Heart left ventricle (tissue), 16 donors: ENCODE measurements around the gene CFAP54. TPM values are rescaled to one million over a fixed set of nuclear protein-coding genes. Genes with fewer than 3 reads are reported as not detected.

Experiments
- ATAC-seq, 4 donors: fragments of 200-7000 bp; cut with Tn5 transposase; one replicate each; pipeline ENCODE4 v1.9.1; 2020 to 2022; ENCODE audit warnings: moderate library complexity in 4 of 4, mild to moderate bottlenecking in 3 of 4, moderate number of reproducible peaks in 1 of 4
- DNase-seq, 5 donors: peaks; one replicate each; pipeline ENCODE4 v3.0.0-alpha.2; 2020
- H3K27ac ChIP-seq, 12 donors: fragments of 200-600 bp; sonication (generic) in 4 of 12; one replicate each; pipeline versions ENCODE4 v1.5.0 to v1.8.0; 2016 to 2022; ENCODE audit warnings: mild to moderate bottlenecking in 2 of 12
- H3K27me3 ChIP-seq, 9 donors: fragments of 200-600 bp; sonication (generic) in 2 of 9; one replicate each; pipeline versions ENCODE4 v1.5.1 to v1.8.0; 2016 to 2022; ENCODE audit warnings: mild to moderate bottlenecking in 3 of 9
- H3K36me3 ChIP-seq, 9 donors: fragments of 200-600 bp; sonication (generic) in 2 of 9; one replicate each; pipeline versions ENCODE4 v1.5.0 to v1.8.0; 2018 to 2022; ENCODE audit warnings: mild to moderate bottlenecking in 2 of 9
- H3K4me1 ChIP-seq, 12 donors: fragments of 200-600 bp; sonication (generic) in 4 of 12; one replicate each; pipeline versions ENCODE4 v1.5.0 to v1.8.0; 2016 to 2022; ENCODE audit warnings: mild to moderate bottlenecking in 3 of 12
- H3K4me3 ChIP-seq, 12 donors: fragments of 200-600 bp; sonication (generic) in 4 of 12; one replicate each; pipeline versions ENCODE4 v1.5.0 to v1.8.0; 2017 to 2022; ENCODE audit warnings: mild to moderate bottlenecking in 9 of 12, moderate library complexity in 4 of 12
- H3K9me3 ChIP-seq, 12 donors: fragments of 200-600 bp; sonication (generic) in 4 of 12; one replicate each; pipeline versions ENCODE4 v1.5.0 to v1.8.0; 2016 to 2022; ENCODE audit warnings: mild to moderate bottlenecking in 1 of 12
- POLR2A ChIP-seq, 2 donors: fragments of 450-650 bp; IDR thresholded peaks; one replicate each; pipeline ENCODE4 v1.6.1; 2017; ENCODE audit warnings: antibody characterized with exemption in 2 of 2, mild to moderate bottlenecking in 2 of 2, moderate library complexity in 2 of 2
- WGBS, 4 donors: extraction: QIAGEN DNeasy Blood & Tissue Kit in 2 of 4; methylation state at CpG; one replicate each; pipeline versions ENCODE4 v1.1.5 to v1.1.7; 2013 to 2018; 5-methylcytosine and 5-hydroxymethylcytosine counted together
- intact Hi-C, 10 donors: fragments of 100-400 bp; cut with DNase I; formaldehyde crosslinking; loops; one replicate each; pipeline versions ENCODE4 v1.11.1 to v1.14.2; 2022
- polyA plus RNA-seq, 2 donors: library from polyadenylated mRNA; stranded (reverse); fragments of 200-250 nt; gene quantifications; one replicate each; pipeline ENCODE4 v1.2.3, GENCODE V29; 2013
- total RNA-seq, 9 donors: library from RNA; depleted of rRNA in 2 of 9; stranded (reverse); fragments of >200 nt in 2 of 9; fragmentation: NEBNext Ultra II Directional in 3 of 9; extraction: Animal tissue kit (Norgen Biotek cat#: 25700) in 3 of 9; gene quantifications; one replicate each; pipeline versions ENCODE4 v1.1.0 to v1.2.4, GENCODE V29; 2016 to 2023
- TF ChIP-seq, protein P1 (sequence below), 12 donors: fragments of 200-600 bp; sonication (generic) in 4 of 12; IDR thresholded peaks; one replicate each; pipeline versions ENCODE4 v1.5.0 to v1.8.0; 2018 to 2022; ENCODE audit warnings: antibody characterized with exemption in 12 of 12, mild to moderate bottlenecking in 5 of 12
- donor health status: ischemic (EF 13 %, LVEDD 7.1; RV severe dilation, severe dysfunction).
- donor health status: healthy with polysubstance abuse.
- donor health status: DM: no; HTN: yes; CAD: no.
- donor health status: DM: no; HTN: no; CAD: no.
- donor health status: ischemic (EF 25% LVEDD 6.9; RV normal size, moderate dysfunction).
- donor health status: ischemic (EF 25% LVEDD 5.7; RV mildly dilated, moderate dysfunction).
- donor health status: healthy.
- donor health status: DM: yes; HTN: yes; CAD: no.
- donor health status: ischemic (EF 35%, LVEDD 5.7; RV mildly dilated, moderate dysfunction).
- donor health status: nonischemic (EF 11% LVEDD 7.7; RV severe dilation, severe dysfunction).
- donor health status: DM: yes; HTN: yes; CAD: no.
- donor health status: PGD.
- donor health status: ischemic (EF 29% LVEDD 5.4; RV normal size, mild dysfunction).
- donor health status: nonischemic (EF 23%, LVEDD 6.1; RV moderate dilation, normal function).

The CFAP54 gene
- total and polyA plus RNA-seq, 11 donors, result 0.07 to 0.79 (median 0.13) TPM; not detected in 1

- TF ChIP-seq, protein P1, sequence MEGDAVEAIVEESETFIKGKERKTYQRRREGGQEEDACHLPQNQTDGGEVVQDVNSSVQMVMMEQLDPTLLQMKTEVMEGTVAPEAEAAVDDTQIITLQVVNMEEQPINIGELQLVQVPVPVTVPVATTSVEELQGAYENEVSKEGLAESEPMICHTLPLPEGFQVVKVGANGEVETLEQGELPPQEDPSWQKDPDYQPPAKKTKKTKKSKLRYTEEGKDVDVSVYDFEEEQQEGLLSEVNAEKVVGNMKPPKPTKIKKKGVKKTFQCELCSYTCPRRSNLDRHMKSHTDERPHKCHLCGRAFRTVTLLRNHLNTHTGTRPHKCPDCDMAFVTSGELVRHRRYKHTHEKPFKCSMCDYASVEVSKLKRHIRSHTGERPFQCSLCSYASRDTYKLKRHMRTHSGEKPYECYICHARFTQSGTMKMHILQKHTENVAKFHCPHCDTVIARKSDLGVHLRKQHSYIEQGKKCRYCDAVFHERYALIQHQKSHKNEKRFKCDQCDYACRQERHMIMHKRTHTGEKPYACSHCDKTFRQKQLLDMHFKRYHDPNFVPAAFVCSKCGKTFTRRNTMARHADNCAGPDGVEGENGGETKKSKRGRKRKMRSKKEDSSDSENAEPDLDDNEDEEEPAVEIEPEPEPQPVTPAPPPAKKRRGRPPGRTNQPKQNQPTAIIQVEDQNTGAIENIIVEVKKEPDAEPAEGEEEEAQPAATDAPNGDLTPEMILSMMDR (IDR thresholded peaks at IDR 0.05), result no peak
- TF ChIP-seq POLR2A (IDR thresholded peaks at IDR 0.05), result no peak
- H3K9me3 ChIP-seq, result no peaks in the 10 kb centered on the region
- intact Hi-C loops, result no loop called here
- no peak overlapping the region for H3K4me3 ChIP-seq
- DNase-seq (no peak), ATAC-seq (no peak)
- H3K27me3 ChIP-seq, result no peaks in the 10 kb centered on the region
- H3K4me1 ChIP-seq, result peaks cover 0 to 4% (median 0%) of the 10 kb centered on the region in 12 donors
- H3K27ac ChIP-seq, result no peak overlapping the region
- no peaks in the 10 kb centered on the region for H3K36me3 ChIP-seq
- WGBS, 4 donors, result 75 to 83% (median 80%) methylated on average over 3 of the region's 3 CpGs
These were observed 37.0 kb upstream of the CFAP54 start for GRCh38 chr12:96452261-96452922.

DNA sequence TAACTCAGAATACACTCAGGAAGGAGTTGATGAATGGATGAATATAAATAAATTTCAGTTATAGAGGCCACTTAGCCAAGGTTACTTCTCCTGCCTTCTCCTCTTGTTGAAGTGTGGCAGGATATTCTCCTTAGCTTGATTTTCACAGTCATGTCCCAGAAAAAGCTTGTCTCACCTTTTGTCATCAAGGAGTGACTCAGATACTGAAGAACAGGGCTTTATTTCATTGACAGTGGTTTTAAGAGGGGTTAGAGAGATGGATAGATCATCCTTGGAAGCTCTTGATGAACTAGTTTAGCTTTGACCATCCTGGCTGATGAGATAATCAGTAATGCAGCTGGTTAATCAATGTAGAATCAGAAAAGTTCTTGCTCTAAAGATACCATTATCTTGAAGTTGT lies 35.0 kb upstream of the CFAP54 start:
- no peak for DNase-seq

DNA sequence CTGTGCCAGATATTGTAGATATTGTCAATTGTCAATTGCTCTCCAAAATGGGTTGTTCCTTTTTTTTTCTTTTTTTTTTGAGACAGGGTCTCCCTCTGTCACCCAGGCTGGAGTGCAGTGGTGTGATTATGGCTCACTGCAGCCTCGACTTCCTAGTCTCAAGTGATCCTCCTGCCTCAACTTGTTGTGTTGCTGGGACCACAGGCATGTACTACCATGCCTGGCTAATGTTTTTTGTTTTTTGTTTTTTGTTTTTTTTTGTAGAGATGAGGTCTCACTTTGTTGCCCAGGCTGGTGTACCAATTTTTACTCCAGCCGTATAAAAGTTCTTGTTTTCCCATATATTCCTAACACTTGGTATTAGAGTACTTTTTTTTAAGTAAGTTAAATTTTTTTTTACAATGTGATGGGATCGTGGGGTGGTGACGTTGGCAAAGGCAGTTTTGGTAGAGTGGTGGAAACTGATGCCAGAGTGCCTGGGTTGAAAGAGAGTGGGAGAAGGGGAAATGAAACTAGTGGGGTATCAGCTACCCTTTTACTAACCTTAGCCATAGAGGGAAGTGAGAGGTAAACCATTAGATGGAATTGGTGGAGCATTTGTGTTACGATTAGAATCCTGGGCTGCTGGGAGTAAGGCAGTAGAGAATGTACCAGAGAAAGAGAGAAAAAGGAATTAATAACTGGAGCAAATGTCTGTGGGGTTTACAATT lies 33.0 kb upstream of the CFAP54 start:
- H3K27me3 ChIP-seq, result no peaks in the 10 kb centered on the region
- ATAC-seq, result no peak
- intact Hi-C loops, result no loop called here

More for the DNA sequence above, 35.0 kb upstream of the CFAP54 start:
- no peak for ATAC-seq
- Histone ChIP-seq H3K27ac (no peak overlapping the region), H3K9me3 (no peaks in the 10 kb centered on the region), H3K36me3 (no peaks in the 10 kb centered on the region), H3K27me3 (no peaks in the 10 kb centered on the region), H3K4me3 (no peak overlapping the region), H3K4me1 (peaks cover 0 to 3% (median 0%) of the 10 kb centered on the region in 12 donors)
- intact Hi-C loops, result no loop called here
- TF ChIP-seq, protein P1 (IDR thresholded peaks at IDR 0.05), result no peak
- TF ChIP-seq POLR2A (IDR thresholded peaks at IDR 0.05), result no peak

More for the DNA sequence above, 33.0 kb upstream of the CFAP54 start:
- no peak overlapping the region for H3K4me3 ChIP-seq
- DNase-seq, result no peak
- H3K27ac ChIP-seq, result no peak overlapping the region
- no peaks in the 10 kb centered on the region for H3K9me3 ChIP-seq
- no peaks in the 10 kb centered on the region for H3K36me3 ChIP-seq
- WGBS, 4 donors, result 84 to 91% (median 89%) methylated on average over 5 of the region's 5 CpGs
- no peaks in the 10 kb centered on the region for H3K4me1 ChIP-seq
- TF ChIP-seq, protein P1 (IDR thresholded peaks at IDR 0.05), result no peak
- no peak for TF ChIP-seq POLR2A (IDR thresholded peaks at IDR 0.05)
